ENCODE data around the gene LLPH.
A peak's percentile ranks its signal among the peaks of the same experiment; 100 is the strongest.

Gene LLPH

GRCh38 chr12:66137937-66138336, 7.4 kb upstream of the LLPH start:
- no peak for DNase-seq (ENCODE audit: low spot score)
- H3K27ac ChIP-seq: no peak overlapping the region
- ChIA-PET CTCF (no interaction called here), POLR2A (ENCODE audit: low non-redundant PET) (no interaction called here)
- TF ChIP-seq CTCF (conservative IDR thresholded peaks at IDR 0.05; ENCODE audit: low read depth): no peak

- DNase-seq (ENCODE audit: low spot score): peak; percentile 41
- H3K27ac ChIP-seq: no peak overlapping the region
- ChIA-PET CTCF (interaction anchor here (0.6 kb wide), 1 partner anchor 528 kb away, joined by 3 read pairs; no protein-coding TSS in a partner anchor), POLR2A (ENCODE audit: low non-redundant PET) (interaction anchor here (0.5 kb wide), 1 partner anchor 130 kb away, joined by 3 read pairs; no protein-coding TSS in a partner anchor)
- TF ChIP-seq CTCF (conservative IDR thresholded peaks at IDR 0.05; ENCODE audit: low read depth): no peak
Measured at GRCh38 chr12:66132408-66132807, 1.9 kb upstream of the LLPH start.

- CTCF ChIA-PET: interaction anchor here (1.0 kb wide), 1 partner anchor 14 kb away, joined by 3 read pairs; no protein-coding TSS in a partner anchor
- TF ChIP-seq CTCF (conservative IDR thresholded peaks at IDR 0.05; ENCODE audit: low read depth): no peak
- POLR2A ChIA-PET (ENCODE audit: low non-redundant PET): interaction anchor here (0.5 to 0.8 kb wide), 4 partner anchors 38 to 492 kb away, joined by 3 read pairs; no protein-coding TSS in a partner anchor
- H3K27ac ChIP-seq: peak overlapping the region; percentile 78
- no peak for DNase-seq (ENCODE audit: low spot score)
Measured at GRCh38 chr12:66131067-66131688, 628 bp upstream of the LLPH start.

GRCh38 chr12:66129934-66130266, 650 bp downstream of the LLPH start:
- ChIA-PET CTCF (interaction anchor here (0.7 kb wide), 1 partner anchor 260 kb away, joined by 3 read pairs; no protein-coding TSS in a partner anchor), POLR2A (ENCODE audit: low non-redundant PET) (no interaction called here)
- no peak for TF ChIP-seq CTCF (conservative IDR thresholded peaks at IDR 0.05; ENCODE audit: low read depth)
- peak; percentile 23 for DNase-seq (ENCODE audit: low spot score)
- H3K27ac ChIP-seq: peak overlapping the region; percentile 78; the same call in 1 of the 2 replicates

- H3K27ac ChIP-seq: no peak overlapping the region
- ChIA-PET POLR2A (ENCODE audit: low non-redundant PET) (no interaction called here), CTCF (no interaction called here)
- TF ChIP-seq CTCF (conservative IDR thresholded peaks at IDR 0.05; ENCODE audit: low read depth): no peak
- DNase-seq (ENCODE audit: low spot score): no peak
Measured at GRCh38 chr12:66127650-66128049, 2.9 kb downstream of the LLPH start.

- CTCF ChIA-PET: interaction anchor here (0.5 to 0.8 kb wide), 3 partner anchors 81 to 809 kb away, joined by 3 to 7 read pairs (median 3); no protein-coding TSS in a partner anchor
- TF ChIP-seq CTCF (conservative IDR thresholded peaks at IDR 0.05; ENCODE audit: low read depth): 0 out of 2 replicates have a peak, but pooled peaks have one; percentile 14
- DNase-seq (ENCODE audit: low spot score): no peak
- POLR2A ChIA-PET (ENCODE audit: low non-redundant PET): no interaction called here
- H3K27ac ChIP-seq: no peak overlapping the region
Measured at GRCh38 chr12:66120477-66120876, 10.1 kb downstream of the LLPH start.

All from RWPE1 (cell line).